Endodermal cell (in vitro differentiated cells): Measurements from ENCODE around the gene KIF4B. TPM values are rescaled to one million over a fixed set of nuclear protein-coding genes. Genes with fewer than 3 reads are reported as not detected.

ENCODE experiments used
- DNase-seq: peaks from one replicate; pipeline ENCODE4 v3.0.0-alpha.2; 2017
- H3K27ac ChIP-seq: 2 replicates; pipeline ENCODE4 v1.5.1; 2013; ENCODE audit warnings: mild to moderate bottlenecking, low read depth, low read length, moderate library complexity
- H3K27me3 ChIP-seq: 2 replicates; pipeline ENCODE4 v1.6.1; 2013; ENCODE audit warnings: mild to moderate bottlenecking, low read length, moderate library complexity; ENCODE audit not compliant: insufficient read depth, control insufficient read depth, poor library complexity, severe bottlenecking
- H3K36me3 ChIP-seq: 2 replicates; pipeline ENCODE4 v1.7.0; 2013; ENCODE audit warnings: mild to moderate bottlenecking, low read length, moderate library complexity; ENCODE audit not compliant: control insufficient read depth, insufficient read depth
- H3K4me1 ChIP-seq: one replicate; pipeline ENCODE4 v1.7.0; 2013; ENCODE audit warnings: low read length; ENCODE audit not compliant: control insufficient read depth, insufficient read depth
- H3K4me3 ChIP-seq: 2 replicates; pipeline ENCODE4 v1.5.1; 2013; ENCODE audit warnings: mild to moderate bottlenecking, low read length, moderate library complexity
- H3K9ac ChIP-seq: 2 replicates; pipeline ENCODE4 v1.6.1; 2013; ENCODE audit warnings: mild to moderate bottlenecking, low read length, moderate library complexity; ENCODE audit not compliant: poor library complexity, severe bottlenecking; ENCODE audit errors: extremely low read depth
- H3K9me3 ChIP-seq: 2 replicates; pipeline ENCODE4 v1.6.1; 2013; ENCODE audit warnings: mild to moderate bottlenecking, low read length, moderate library complexity; ENCODE audit not compliant: control insufficient read depth
- H3K27ac Mint-ChIP-seq: 2 replicates; pipeline ENCODE4 v1.8.0; 2020; ENCODE audit warnings: mixed read lengths
- H3K27me3 Mint-ChIP-seq: 2 replicates; pipeline ENCODE4 v1.8.0; 2021; ENCODE audit warnings: mild to moderate bottlenecking, mixed read lengths; ENCODE audit not compliant: insufficient read depth
- H3K36me3 Mint-ChIP-seq: 2 replicates; pipeline ENCODE4 v1.8.0; 2020; ENCODE audit warnings: low read depth, mixed read lengths
- H3K4me1 Mint-ChIP-seq: 2 replicates; pipeline ENCODE4 v1.8.0; 2020; ENCODE audit warnings: mixed read lengths
- H3K4me3 Mint-ChIP-seq: 2 replicates; pipeline ENCODE4 v1.8.0; 2020; ENCODE audit warnings: mild to moderate bottlenecking, moderate library complexity, mixed read lengths
- H3K9me3 Mint-ChIP-seq: 2 replicates; pipeline ENCODE4 v1.8.0; 2020; ENCODE audit warnings: mild to moderate bottlenecking, mixed read lengths
- WGBS, 2 experiments: methylation state at CpG; one replicate each; pipeline versions ENCODE4 v1.1.5 to v1.1.7; 2013; ENCODE audit warnings: missing lambda C conversion rate in 2 of 2, mixed read lengths in 1 of 2; ENCODE audit not compliant: insufficient coverage in 1 of 2, insufficient read length in 1 of 2; 5-methylcytosine and 5-hydroxymethylcytosine counted together
- total RNA-seq, 2 donors: library from RNA; stranded (reverse); fragmentation: NEBNext Ultra II Directional in 1 of 2; extraction: Animal tissue kit (Norgen Biotek cat#: 25700) in 1 of 2; gene quantifications; 2 replicates in 1 of 2; 3 replicates in 1 of 2; pipeline ENCODE4 v1.2.1, GENCODE V29; 2021
- TF ChIP-seq, protein P1 (sequence below): fragments of 200-600 bp; sonication (generic); conservative IDR thresholded peaks from 2 replicates; pipeline ENCODE4 v1.5.0; 2021; ENCODE audit warnings: antibody characterized with exemption, mild to moderate bottlenecking

Gene KIF4B
- total RNA-seq, 2 donors from 2014 or later = 0.18 TPM; not detected in 1

DNA sequence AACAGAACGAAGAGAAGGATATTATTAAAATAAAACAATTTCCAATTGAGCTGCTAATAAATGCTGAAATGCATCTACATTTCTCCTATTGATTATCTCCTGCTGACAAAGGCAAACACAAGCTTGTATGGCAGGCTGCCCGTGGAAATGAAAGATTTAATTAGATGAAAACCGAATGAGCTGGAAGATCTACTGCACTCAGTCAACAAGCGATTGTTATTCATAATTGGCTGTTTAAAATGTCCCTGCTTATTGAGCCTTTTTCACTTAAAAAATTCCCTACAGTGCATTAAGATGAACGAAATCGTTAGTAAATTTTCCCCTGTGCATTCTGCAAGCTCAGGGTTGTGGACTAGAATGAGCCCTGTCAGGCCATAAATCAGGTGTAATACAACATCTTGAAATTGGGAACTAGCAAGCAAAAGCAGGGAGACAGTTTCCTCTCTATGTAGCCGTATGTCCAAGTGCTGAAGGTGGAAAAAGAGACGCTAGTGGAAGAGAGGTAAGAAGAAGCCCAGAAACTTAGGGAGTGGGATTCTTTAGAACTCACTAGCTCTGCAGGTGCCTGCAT lies 28.5 kb upstream of the KIF4B start:
- Mint-ChIP-seq H3K27ac (no peak overlapping the region), H3K4me3 (no peak overlapping the region), H3K27me3 (no peaks in the 10 kb centered on the region), H3K36me3 (peaks cover 9% of the 10 kb centered on the region), H3K4me1 (no peaks in the 10 kb centered on the region), H3K9me3 (peaks cover 12% of the 10 kb centered on the region)
- H3K27me3 ChIP-seq = no peaks in the 10 kb centered on the region
- DNase-seq = no peak
- H3K9me3 ChIP-seq = no peaks in the 10 kb centered on the region
- H3K36me3 ChIP-seq = no peaks in the 10 kb centered on the region
- TF ChIP-seq, protein P1, sequence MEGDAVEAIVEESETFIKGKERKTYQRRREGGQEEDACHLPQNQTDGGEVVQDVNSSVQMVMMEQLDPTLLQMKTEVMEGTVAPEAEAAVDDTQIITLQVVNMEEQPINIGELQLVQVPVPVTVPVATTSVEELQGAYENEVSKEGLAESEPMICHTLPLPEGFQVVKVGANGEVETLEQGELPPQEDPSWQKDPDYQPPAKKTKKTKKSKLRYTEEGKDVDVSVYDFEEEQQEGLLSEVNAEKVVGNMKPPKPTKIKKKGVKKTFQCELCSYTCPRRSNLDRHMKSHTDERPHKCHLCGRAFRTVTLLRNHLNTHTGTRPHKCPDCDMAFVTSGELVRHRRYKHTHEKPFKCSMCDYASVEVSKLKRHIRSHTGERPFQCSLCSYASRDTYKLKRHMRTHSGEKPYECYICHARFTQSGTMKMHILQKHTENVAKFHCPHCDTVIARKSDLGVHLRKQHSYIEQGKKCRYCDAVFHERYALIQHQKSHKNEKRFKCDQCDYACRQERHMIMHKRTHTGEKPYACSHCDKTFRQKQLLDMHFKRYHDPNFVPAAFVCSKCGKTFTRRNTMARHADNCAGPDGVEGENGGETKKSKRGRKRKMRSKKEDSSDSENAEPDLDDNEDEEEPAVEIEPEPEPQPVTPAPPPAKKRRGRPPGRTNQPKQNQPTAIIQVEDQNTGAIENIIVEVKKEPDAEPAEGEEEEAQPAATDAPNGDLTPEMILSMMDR = no peak
- H3K27ac ChIP-seq = no peak overlapping the region
- H3K4me1 ChIP-seq = no peaks in the 10 kb centered on the region
- no peak overlapping the region for H3K4me3 ChIP-seq
- 80 to 90% methylated on average over 7 of the region's 8 CpGs for WGBS, 2 experiments
- H3K9ac ChIP-seq = no peak overlapping the region

DNA sequence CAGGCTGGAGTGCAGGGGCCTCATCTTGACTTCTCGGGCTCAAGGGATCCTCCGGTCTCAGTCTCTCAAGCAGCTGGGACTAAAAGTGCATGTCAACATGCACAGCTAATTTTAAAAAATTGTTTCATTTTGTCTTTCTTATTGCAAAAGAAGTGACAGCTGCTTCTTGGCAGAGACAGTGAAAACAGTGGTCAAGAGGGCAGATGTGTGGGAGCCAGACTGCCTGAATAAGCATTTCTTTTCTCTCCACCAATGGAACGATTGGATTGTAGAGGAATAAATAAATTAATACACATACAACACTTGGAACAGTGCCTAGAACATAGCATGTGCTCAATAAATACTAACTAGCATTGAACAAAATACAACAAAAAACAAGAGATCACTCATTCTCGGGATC lies 27.4 kb upstream of the KIF4B start:
- Histone ChIP-seq H3K4me3 (no peak overlapping the region), H3K27ac (no peak overlapping the region), H3K27me3 (no peaks in the 10 kb centered on the region), H3K4me1 (no peaks in the 10 kb centered on the region), H3K36me3 (no peaks in the 10 kb centered on the region), H3K9ac (no peak overlapping the region), H3K9me3 (no peaks in the 10 kb centered on the region)
- H3K4me3 Mint-ChIP-seq = no peak overlapping the region
- WGBS, 2 experiments = 82 to 95% methylated on average over 3 of the region's 4 CpGs
- H3K9me3 Mint-ChIP-seq = peaks cover 12% of the 10 kb centered on the region
- H3K4me1 Mint-ChIP-seq = no peaks in the 10 kb centered on the region
- no peak for DNase-seq
- H3K27me3 Mint-ChIP-seq = no peaks in the 10 kb centered on the region
- H3K36me3 Mint-ChIP-seq = peaks cover 7% of the 10 kb centered on the region
- TF ChIP-seq, protein P1 = no peak
- H3K27ac Mint-ChIP-seq = no peak overlapping the region

DNA sequence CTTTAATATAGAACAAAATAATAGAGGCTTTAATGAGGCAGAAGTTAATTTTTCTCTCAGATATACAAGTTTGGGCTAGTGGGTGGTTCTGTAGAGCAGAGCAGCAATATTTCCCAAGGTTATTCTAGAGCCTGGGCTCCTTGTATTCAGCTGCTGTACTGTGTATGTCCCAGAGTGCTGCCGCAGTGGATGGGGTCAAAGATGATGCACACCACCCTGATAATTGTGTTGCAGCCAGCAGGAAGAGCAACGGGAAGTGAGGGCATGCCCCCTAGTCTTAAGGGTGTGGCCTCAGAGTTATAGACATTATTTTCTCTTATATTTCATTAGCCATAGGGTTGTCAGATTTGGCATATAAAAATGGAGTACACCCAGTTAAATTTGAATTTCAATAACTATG lies 23.9 kb upstream of the KIF4B start:
- H3K27me3 Mint-ChIP-seq = no peaks in the 10 kb centered on the region
- no peaks in the 10 kb centered on the region for H3K27me3 ChIP-seq
- no peak overlapping the region for H3K9ac ChIP-seq
- DNase-seq = no peak
- no peak overlapping the region for H3K27ac ChIP-seq
- H3K4me3 Mint-ChIP-seq = no peak overlapping the region
- H3K4me1 Mint-ChIP-seq = no peaks in the 10 kb centered on the region
- H3K9me3 ChIP-seq = no peaks in the 10 kb centered on the region
- H3K27ac Mint-ChIP-seq = no peak overlapping the region
- 60 to 69% methylated on average over 1 to 2 of the region's 2 CpGs for WGBS, 2 experiments
- no peaks in the 10 kb centered on the region for H3K4me1 ChIP-seq
- H3K4me3 ChIP-seq = no peak overlapping the region
- TF ChIP-seq, protein P1 = no peak
- no peaks in the 10 kb centered on the region for H3K36me3 Mint-ChIP-seq
- no peaks in the 10 kb centered on the region for H3K9me3 Mint-ChIP-seq
- no peaks in the 10 kb centered on the region for H3K36me3 ChIP-seq
